ENCODE results near the gene GULP1.

DNA sequence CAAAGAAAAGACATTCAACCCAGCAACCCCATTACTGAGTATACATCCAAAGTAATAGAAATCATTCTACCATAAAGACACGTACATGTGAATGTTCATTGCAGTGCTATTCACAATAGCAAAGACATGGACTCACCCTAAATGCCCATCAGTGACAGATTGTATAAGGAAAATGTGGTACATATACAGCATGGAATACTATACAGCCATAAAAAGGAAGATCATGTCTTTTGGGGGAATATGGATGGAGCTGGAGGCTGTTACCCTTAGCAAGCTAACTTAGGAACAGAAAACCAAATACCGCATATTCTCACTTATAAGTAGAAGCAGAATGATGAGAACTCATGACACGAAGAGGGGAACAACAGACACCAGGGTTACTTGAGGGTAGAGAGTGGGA lies 145.9 kb downstream of the GULP1 start:
- TF ChIP-seq, protein P1, sequence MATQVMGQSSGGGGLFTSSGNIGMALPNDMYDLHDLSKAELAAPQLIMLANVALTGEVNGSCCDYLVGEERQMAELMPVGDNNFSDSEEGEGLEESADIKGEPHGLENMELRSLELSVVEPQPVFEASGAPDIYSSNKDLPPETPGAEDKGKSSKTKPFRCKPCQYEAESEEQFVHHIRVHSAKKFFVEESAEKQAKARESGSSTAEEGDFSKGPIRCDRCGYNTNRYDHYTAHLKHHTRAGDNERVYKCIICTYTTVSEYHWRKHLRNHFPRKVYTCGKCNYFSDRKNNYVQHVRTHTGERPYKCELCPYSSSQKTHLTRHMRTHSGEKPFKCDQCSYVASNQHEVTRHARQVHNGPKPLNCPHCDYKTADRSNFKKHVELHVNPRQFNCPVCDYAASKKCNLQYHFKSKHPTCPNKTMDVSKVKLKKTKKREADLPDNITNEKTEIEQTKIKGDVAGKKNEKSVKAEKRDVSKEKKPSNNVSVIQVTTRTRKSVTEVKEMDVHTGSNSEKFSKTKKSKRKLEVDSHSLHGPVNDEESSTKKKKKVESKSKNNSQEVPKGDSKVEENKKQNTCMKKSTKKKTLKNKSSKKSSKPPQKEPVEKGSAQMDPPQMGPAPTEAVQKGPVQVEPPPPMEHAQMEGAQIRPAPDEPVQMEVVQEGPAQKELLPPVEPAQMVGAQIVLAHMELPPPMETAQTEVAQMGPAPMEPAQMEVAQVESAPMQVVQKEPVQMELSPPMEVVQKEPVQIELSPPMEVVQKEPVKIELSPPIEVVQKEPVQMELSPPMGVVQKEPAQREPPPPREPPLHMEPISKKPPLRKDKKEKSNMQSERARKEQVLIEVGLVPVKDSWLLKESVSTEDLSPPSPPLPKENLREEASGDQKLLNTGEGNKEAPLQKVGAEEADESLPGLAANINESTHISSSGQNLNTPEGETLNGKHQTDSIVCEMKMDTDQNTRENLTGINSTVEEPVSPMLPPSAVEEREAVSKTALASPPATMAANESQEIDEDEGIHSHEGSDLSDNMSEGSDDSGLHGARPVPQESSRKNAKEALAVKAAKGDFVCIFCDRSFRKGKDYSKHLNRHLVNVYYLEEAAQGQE (IDR thresholded peaks at IDR 0.05; ENCODE audit: insufficient read depth in 1 of 2, low read depth in 2 of 2, low read length in 2 of 2), result no peak
- TF ChIP-seq POLR2AphosphoS5 (IDR thresholded peaks at IDR 0.05; ENCODE audit: low read depth, low read length), result no peak
- TF ChIP-seq SIN3A (IDR thresholded peaks at IDR 0.05; ENCODE audit: borderline replicate concordance, insufficient read depth, low read length), result no peak
- TF ChIP-seq TAF1 (IDR thresholded peaks at IDR 0.05; ENCODE audit: borderline replicate concordance, insufficient read depth, low read length), result no peak
